ENCODE results near the gene MIA.
"Not testable (repeated sequence)": the region's sequence is repeated elsewhere in the genome, so short reads cannot be mapped to it uniquely, and the experiment has no call there.

The MIA gene

GRCh38 chr19:40818480-40819399 lies 43.4 kb downstream of the MIA start:
- peak; percentile 63 to 69 for DNase-seq (ENCODE audit: low read depth in 2 of 2)

GRCh38 chr19:40819479-40820234 lies 44.3 kb downstream of the MIA start:
- DNase-seq (ENCODE audit: low read depth in 2 of 2), result peak in 1 of 2 donors; percentile 53

GRCh38 chr19:40822161-40822560 lies 46.8 kb downstream of the MIA start:
- DNase-seq (ENCODE audit: low read depth in 2 of 2), result no peak

GRCh38 chr19:40822704-40823553 lies 47.6 kb downstream of the MIA start:
- not testable (repeated sequence) for DNase-seq (ENCODE audit: low read depth in 2 of 2)

GRCh38 chr19:40824916-40825315 lies 49.6 kb downstream of the MIA start:
- DNase-seq (ENCODE audit: low read depth in 2 of 2), result not testable (repeated sequence)

- DNase-seq (ENCODE audit: low read depth in 2 of 2), result not testable (repeated sequence)
Measured at GRCh38 chr19:40825460-40826095, 50.3 kb downstream of the MIA start.

- DNase-seq (ENCODE audit: low read depth in 2 of 2), result not testable (repeated sequence)
Measured at GRCh38 chr19:40826312-40826698, 51.0 kb downstream of the MIA start.

GRCh38 chr19:40826699-40827385 lies 51.5 kb downstream of the MIA start:
- not testable (repeated sequence) for DNase-seq (ENCODE audit: low read depth in 2 of 2)
